KMS-11 (cell line): ENCODE data around the gene NOP9.
"Not testable (repeated sequence)": the region's sequence is repeated elsewhere in the genome, so short reads cannot be mapped to it uniquely, and the experiment has no call there.

ENCODE experiments used
- H2AFZ ChIP-seq: fragments of 200-600 bp; sonication (generic); 2 replicates; pipeline ENCODE4 v1.6.1; 2016; ENCODE audit warnings: antibody characterized with exemption, mixed run types, low read depth
- H3K27ac ChIP-seq: fragments of 200-600 bp; sonication (generic); 2 replicates; pipeline ENCODE4 v1.6.1; 2016; ENCODE audit warnings: mild to moderate bottlenecking, mixed run types
- H3K27me3 ChIP-seq: fragments of 200-600 bp; sonication (generic); 2 replicates; pipeline ENCODE4 v1.6.1; 2017; ENCODE audit warnings: mild to moderate bottlenecking, low read depth, mixed run types, moderate library complexity; ENCODE audit not compliant: insufficient read depth
- H3K36me3 ChIP-seq: fragments of 200-600 bp; sonication (generic); 2 replicates; pipeline ENCODE4 v1.6.1; 2017; ENCODE audit warnings: mild to moderate bottlenecking, mixed run types; ENCODE audit not compliant: insufficient read depth
- H3K4me1 ChIP-seq: fragments of 200-600 bp; sonication (generic); 2 replicates; pipeline ENCODE4 v1.6.1; 2016; ENCODE audit warnings: mild to moderate bottlenecking, low read depth, mixed run types; ENCODE audit not compliant: poor library complexity, severe bottlenecking
- H3K4me2 ChIP-seq: fragments of 200-600 bp; sonication (generic); 2 replicates; pipeline ENCODE4 v1.7.0; 2016; ENCODE audit warnings: mild to moderate bottlenecking, mixed run types
- H3K4me3 ChIP-seq: fragments of 200-600 bp; sonication (generic); IDR thresholded peaks from 2 replicates; pipeline ENCODE4 v1.6.1; 2017; ENCODE audit warnings: low read depth, low read length, mixed read lengths; ENCODE audit not compliant: insufficient read depth
- H3K79me2 ChIP-seq: fragments of 200-600 bp; sonication (generic); 2 replicates; pipeline ENCODE4 v1.6.1; 2016; ENCODE audit warnings: low read depth, mixed run types; ENCODE audit not compliant: insufficient read depth
- H3K9ac ChIP-seq: fragments of 200-600 bp; sonication (generic); 2 replicates; pipeline ENCODE4 v1.6.1; 2016; ENCODE audit warnings: mild to moderate bottlenecking, mixed run types
- H4K20me1 ChIP-seq: fragments of 200-600 bp; sonication (generic); 2 replicates; pipeline ENCODE4 v1.6.1; 2016; ENCODE audit warnings: mild to moderate bottlenecking, mixed run types; ENCODE audit not compliant: insufficient read depth
- TF ChIP-seq, protein P1 (sequence below): fragments of 200-600 bp; sonication (generic); conservative IDR thresholded peaks from 2 replicates; pipeline ENCODE4 v1.6.1; 2017; ENCODE audit warnings: low read depth, mild to moderate bottlenecking, antibody characterized with exemption, low read length, moderate library complexity, mixed read lengths

Gene NOP9

DNA sequence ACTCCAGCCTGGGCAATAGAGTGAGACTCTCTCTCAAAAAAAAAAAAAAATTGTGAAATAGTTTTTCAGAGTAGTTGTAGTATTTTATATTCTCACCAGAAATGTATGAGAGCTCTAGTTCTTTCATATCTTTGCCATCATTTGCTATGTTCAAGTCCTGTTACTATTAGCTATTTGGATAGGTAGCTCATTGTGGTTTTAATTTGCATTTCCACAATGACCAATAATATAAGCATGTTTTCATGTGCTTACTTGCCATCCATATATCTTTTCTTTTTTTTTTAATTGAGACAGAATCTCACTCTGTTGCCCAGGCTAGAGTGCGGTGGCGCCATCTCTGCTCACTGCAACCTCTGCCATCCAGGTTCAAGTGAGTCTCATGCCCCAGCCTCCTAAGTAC is 48.5 kb downstream of the NOP9 start:
- no peak overlapping the region for H3K27ac ChIP-seq
- H3K79me2 ChIP-seq = no peaks in the 10 kb centered on the region
- TF ChIP-seq, protein P1, sequence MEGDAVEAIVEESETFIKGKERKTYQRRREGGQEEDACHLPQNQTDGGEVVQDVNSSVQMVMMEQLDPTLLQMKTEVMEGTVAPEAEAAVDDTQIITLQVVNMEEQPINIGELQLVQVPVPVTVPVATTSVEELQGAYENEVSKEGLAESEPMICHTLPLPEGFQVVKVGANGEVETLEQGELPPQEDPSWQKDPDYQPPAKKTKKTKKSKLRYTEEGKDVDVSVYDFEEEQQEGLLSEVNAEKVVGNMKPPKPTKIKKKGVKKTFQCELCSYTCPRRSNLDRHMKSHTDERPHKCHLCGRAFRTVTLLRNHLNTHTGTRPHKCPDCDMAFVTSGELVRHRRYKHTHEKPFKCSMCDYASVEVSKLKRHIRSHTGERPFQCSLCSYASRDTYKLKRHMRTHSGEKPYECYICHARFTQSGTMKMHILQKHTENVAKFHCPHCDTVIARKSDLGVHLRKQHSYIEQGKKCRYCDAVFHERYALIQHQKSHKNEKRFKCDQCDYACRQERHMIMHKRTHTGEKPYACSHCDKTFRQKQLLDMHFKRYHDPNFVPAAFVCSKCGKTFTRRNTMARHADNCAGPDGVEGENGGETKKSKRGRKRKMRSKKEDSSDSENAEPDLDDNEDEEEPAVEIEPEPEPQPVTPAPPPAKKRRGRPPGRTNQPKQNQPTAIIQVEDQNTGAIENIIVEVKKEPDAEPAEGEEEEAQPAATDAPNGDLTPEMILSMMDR = no peak
- no peak overlapping the region for H3K9ac ChIP-seq
- no peaks in the 10 kb centered on the region for H3K36me3 ChIP-seq
- H3K4me3 ChIP-seq = no peak overlapping the region
- H3K4me1 ChIP-seq = no peaks in the 10 kb centered on the region
- H3K27me3 ChIP-seq = no peaks in the 10 kb centered on the region
- no peak overlapping the region for H3K4me2 ChIP-seq
- H2AFZ ChIP-seq = no peak overlapping the region
- no peaks in the 10 kb centered on the region for H4K20me1 ChIP-seq

DNA sequence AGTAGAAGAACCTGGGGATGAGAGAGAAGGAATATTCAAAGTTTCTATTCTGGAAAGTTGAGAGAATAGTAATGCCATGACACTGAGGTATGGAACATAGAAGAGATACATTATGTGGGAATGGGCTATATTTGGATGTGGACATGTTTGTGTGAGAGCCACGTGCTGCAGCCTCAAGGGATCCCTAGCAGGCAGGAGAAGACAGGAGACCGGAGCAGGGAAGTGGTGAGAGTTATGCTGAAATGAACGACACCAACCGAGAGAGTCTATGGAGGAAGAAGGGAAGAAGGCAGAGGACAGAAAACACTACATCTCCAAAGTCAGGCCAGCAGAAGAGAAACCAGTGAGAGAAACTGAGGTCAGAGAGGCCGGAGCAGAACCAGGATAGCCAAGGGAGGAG is 50.1 kb downstream of the NOP9 start:
- Histone ChIP-seq H3K4me1 (no peaks in the 10 kb centered on the region), H2AFZ (no peak overlapping the region), H3K4me2 (no peak overlapping the region), H3K4me3 (no peak overlapping the region), H3K27me3 (no peaks in the 10 kb centered on the region), H3K79me2 (no peaks in the 10 kb centered on the region), H3K9ac (no peak overlapping the region), H4K20me1 (no peaks in the 10 kb centered on the region), H3K27ac (no peak overlapping the region), H3K36me3 (no peaks in the 10 kb centered on the region)
- TF ChIP-seq, protein P1 = no peak

DNA sequence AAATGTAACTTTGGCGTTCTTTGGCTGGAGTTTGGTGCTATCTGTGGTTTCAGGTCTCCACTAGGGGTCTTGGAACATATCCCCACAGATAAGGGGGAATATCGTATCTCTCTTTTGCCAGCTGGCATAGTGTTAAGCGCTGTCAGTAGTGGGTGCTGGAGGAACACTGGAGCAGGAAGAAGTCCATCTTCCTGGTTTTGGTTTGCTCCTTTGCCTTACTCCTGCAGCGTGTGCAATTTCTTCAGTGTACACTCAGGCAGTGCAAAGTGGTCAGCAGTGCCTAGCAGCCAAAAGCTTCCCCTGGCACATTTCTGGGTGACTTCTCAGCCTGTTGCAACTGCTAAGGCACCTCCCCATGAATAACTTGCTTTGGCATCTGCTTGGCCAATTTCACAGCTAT is 51.9 kb downstream of the NOP9 start:
- H3K27me3 ChIP-seq = no peaks in the 10 kb centered on the region
- H3K4me3 ChIP-seq = no peak overlapping the region
- TF ChIP-seq, protein P1 = no peak
- H3K79me2 ChIP-seq = no peaks in the 10 kb centered on the region
- H3K27ac ChIP-seq = no peak overlapping the region
- no peak overlapping the region for H2AFZ ChIP-seq
- H3K9ac ChIP-seq = no peak overlapping the region
- no peaks in the 10 kb centered on the region for H3K4me1 ChIP-seq
- H4K20me1 ChIP-seq = no peaks in the 10 kb centered on the region
- H3K36me3 ChIP-seq = no peaks in the 10 kb centered on the region
- H3K4me2 ChIP-seq = no peak overlapping the region

DNA sequence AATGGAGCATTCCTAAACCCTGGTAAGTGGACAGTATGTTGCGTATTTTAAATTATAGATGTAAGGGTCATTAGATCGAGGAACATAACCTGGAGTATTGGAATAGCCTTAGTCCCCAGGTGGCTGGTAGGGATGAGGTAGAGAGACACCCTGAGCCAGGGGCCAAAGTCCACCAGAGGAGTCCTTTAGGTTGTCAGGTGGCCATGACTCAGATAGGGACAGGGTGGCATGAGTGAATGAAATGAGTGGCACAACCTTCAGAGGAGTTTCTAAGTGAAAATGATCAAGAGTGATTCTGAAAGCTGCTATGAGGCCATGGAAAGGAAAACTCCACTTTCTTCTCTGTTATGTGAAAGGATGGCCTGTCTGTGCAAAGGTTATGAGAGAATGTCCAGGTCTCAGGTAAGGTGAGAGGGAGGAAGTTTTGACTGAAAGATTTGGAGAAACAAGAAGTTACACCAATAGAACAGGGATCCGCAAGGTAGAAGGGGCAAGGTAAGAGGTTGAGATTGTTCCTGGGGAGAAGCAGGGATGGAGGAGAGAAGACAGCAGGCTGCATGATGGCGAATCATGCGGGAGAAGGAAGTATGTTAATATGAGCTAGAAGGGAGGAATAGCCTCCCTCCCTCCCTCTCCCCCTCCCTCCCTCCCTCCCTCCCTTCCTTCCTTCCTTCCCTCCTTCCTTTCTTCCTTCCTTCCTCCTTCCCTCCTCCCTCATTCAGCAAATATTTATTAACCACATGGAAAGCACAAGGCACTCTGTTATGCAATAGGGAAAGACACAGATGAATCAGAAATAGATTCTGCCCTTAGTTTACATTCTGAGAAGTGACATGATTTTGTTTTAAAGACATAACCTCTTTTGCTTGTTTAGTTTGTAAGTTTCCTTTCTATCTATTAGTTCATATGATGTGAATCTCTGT is 54.2 kb downstream of the NOP9 start:
- no peaks in the 10 kb centered on the region for H4K20me1 ChIP-seq
- H3K36me3 ChIP-seq = no peaks in the 10 kb centered on the region
- H3K4me2 ChIP-seq = no peak overlapping the region
- H3K79me2 ChIP-seq = no peaks in the 10 kb centered on the region
- no peaks in the 10 kb centered on the region for H3K4me1 ChIP-seq
- TF ChIP-seq, protein P1 = no peak
- no peak overlapping the region for H3K4me3 ChIP-seq
- H3K27ac ChIP-seq = no peak overlapping the region
- H2AFZ ChIP-seq = no peak overlapping the region
- no peaks in the 10 kb centered on the region for H3K27me3 ChIP-seq
- H3K9ac ChIP-seq = no peak overlapping the region

DNA sequence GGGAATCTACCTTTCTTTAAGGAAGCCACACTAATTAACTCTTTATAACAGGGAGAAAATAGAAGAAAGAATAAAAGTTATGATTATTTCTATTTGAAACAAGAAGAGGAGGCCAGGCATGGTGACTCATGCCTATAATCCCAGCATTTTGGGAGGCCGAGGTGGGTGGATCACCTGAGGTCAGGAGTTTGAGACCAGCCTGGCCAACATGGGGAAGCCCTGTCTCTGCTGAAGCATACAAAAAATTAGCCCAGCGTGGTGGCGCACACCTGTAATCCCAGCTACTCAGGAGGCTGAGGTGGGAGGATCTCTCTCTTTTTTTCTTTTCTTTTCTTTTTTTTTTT is 54.8 kb downstream of the NOP9 start:
- not testable (repeated sequence) for H3K79me2 ChIP-seq, H3K4me2 ChIP-seq, H3K9ac ChIP-seq, H4K20me1 ChIP-seq, H3K4me1 ChIP-seq, H3K4me3 ChIP-seq, H3K27ac ChIP-seq, H2AFZ ChIP-seq, H3K36me3 ChIP-seq, H3K27me3 ChIP-seq
